A673 (cell line): ENCODE results near the gene LRRC41.

Source experiments
- CTCF ChIP-seq: fragments of 300-800, 200-600 bp; sonication (generic); conservative IDR thresholded peaks from 2 replicates; pipeline ENCODE4 v1.5.1; 2017; ENCODE audit warnings: low read depth, mild to moderate bottlenecking, antibody characterized with exemption, low read length, moderate library complexity, mixed read lengths
- EZH2 ChIP-seq: fragments of 200-600 bp; sonication (generic); IDR thresholded peaks from 2 replicates; pipeline ENCODE4 v1.6.1; 2017; ENCODE audit warnings: borderline replicate concordance, low read depth, mild to moderate bottlenecking, mixed read lengths, antibody characterized with exemption, low read length; ENCODE audit not compliant: poor library complexity, severe bottlenecking

- TF ChIP-seq CTCF (no peak), EZH2 (no peak)
Measured at GRCh38 chr1:46300673-46301405, 2.6 kb downstream of the LRRC41 start.
